GM19025 (cell line): ENCODE data around the gene SP9.

Source experiments
- ATAC-seq: cut with Tn5 transposase; IDR thresholded peaks from one replicate; pipeline ENCODE4 v1.9.1; 2021; ENCODE audit warnings: mild to moderate bottlenecking, low read depth, moderate library complexity; ENCODE audit not compliant: unreplicated experiment

Gene SP9

GRCh38 chr2:174334781-174335251 is at the start of gene SP9:
SP9 (plus strand) TSS chr2:174334954; CDS start chr2:174335093, 139 bp downstream.
- no peak for ATAC-seq

- no peak for ATAC-seq
Observed at GRCh38 chr2:174286172-174286571, 48.6 kb upstream of the SP9 start.

GRCh38 chr2:174292908-174293307 is 41.8 kb upstream of the SP9 start:
- no peak for ATAC-seq

GRCh38 chr2:174300114-174300513 is 34.6 kb upstream of the SP9 start:
- no peak for ATAC-seq

- no peak for ATAC-seq
Observed at GRCh38 chr2:174312581-174313234, 22.0 kb upstream of the SP9 start.

- ATAC-seq, result no peak
Observed at GRCh38 chr2:174322149-174322548, 12.6 kb upstream of the SP9 start.

GRCh38 chr2:174322746-174323145 is 12.0 kb upstream of the SP9 start:
- no peak for ATAC-seq

GRCh38 chr2:174324530-174324929 is 10.2 kb upstream of the SP9 start:
- ATAC-seq, result no peak

GRCh38 chr2:174325373-174326160 is 9.2 kb upstream of the SP9 start:
- no peak for ATAC-seq

- ATAC-seq, result no peak
Observed at GRCh38 chr2:174326161-174327020, 8.4 kb upstream of the SP9 start.

GRCh38 chr2:174327021-174327840 is 7.5 kb upstream of the SP9 start:
- no peak for ATAC-seq

- ATAC-seq, result no peak
Observed at GRCh38 chr2:174327841-174328113, 7.0 kb upstream of the SP9 start.

- ATAC-seq, result no peak
Observed at GRCh38 chr2:174328114-174328960, 6.4 kb upstream of the SP9 start.

GRCh38 chr2:174328961-174329715 is 5.6 kb upstream of the SP9 start:
- ATAC-seq, result no peak

- no peak for ATAC-seq
Observed at GRCh38 chr2:174330945-174331594, 3.7 kb upstream of the SP9 start.

- ATAC-seq, result no peak
Observed at GRCh38 chr2:174331595-174332216, 3.0 kb upstream of the SP9 start.

- ATAC-seq, result no peak
Observed at GRCh38 chr2:174332217-174332963, 2.4 kb upstream of the SP9 start.
